ENCODE data around the gene RAG1. TPM values are rescaled to one million over a fixed set of nuclear protein-coding genes. Genes with fewer than 3 reads are reported as not detected.
A peak's percentile ranks its signal among the peaks of the same experiment; 100 is the strongest.

RAG1 gene
- total and polyA plus RNA-seq, 9 of the 15 experiments (the other 6 are each of a cell fraction or from before 2014, with no cell fraction given), result 0.49 to 2.5 (median 1.7) TPM

- TF ChIP-seq RREB1 (CRISPR knock-in tag; IDR thresholded peaks at IDR 0.05) (no peak), ZNF324 (CRISPR knock-in tag; IDR thresholded peaks at IDR 0.05) (no peak), PHF8 (IDR thresholded peaks at IDR 0.05; ENCODE audit: borderline replicate concordance, low read length) (no peak), RAD51 (IDR thresholded peaks at IDR 0.05; ENCODE audit: borderline replicate concordance, low read depth) (peak; percentile 39; the same call in 1 of the 2 replicates), TFE3 (CRISPR knock-in tag; IDR thresholded peaks at IDR 0.05) (no peak), SIRT6 (IDR thresholded peaks at IDR 0.05; ENCODE audit: low read depth, low read length) (no peak), LEF1 (IDR thresholded peaks at IDR 0.05) (no peak), USF1 (CRISPR knock-in tag; IDR thresholded peaks at IDR 0.05) (peak; percentile 50), ZNF830 (CRISPR knock-in tag; IDR thresholded peaks at IDR 0.05) (no peak), TRIM28 (IDR thresholded peaks at IDR 0.05) (no peak), ZNF23 (CRISPR knock-in tag; IDR thresholded peaks at IDR 0.05) (no peak), MEF2A (IDR thresholded peaks at IDR 0.05; ENCODE audit: control insufficient read depth, low read depth, low read length) (peak; percentile 46; the same call in 1 of the 2 replicates), ATF7 (IDR thresholded peaks at IDR 0.05) (no peak), TAF7 (tag; IDR thresholded peaks at IDR 0.05) (no peak), CHD2 (IDR thresholded peaks at IDR 0.05; ENCODE audit: low read depth, low read length) (no peak), ZNF518B (CRISPR knock-in tag; IDR thresholded peaks at IDR 0.05) (no peak), MEIS2 (IDR thresholded peaks at IDR 0.05; ENCODE audit: partially characterized antibody) (peak; percentile 53)
Measured at GRCh38 chr11:36540998-36541397, 26.8 kb upstream of the RAG1 start (continued).

Data from K562 (cell line).